Measurements from ENCODE around the gene NEK2.
"Not testable (repeated sequence)": the region's sequence is repeated elsewhere in the genome, so short reads cannot be mapped to it uniquely, and the experiment has no call there.

Gene NEK2

DNA sequence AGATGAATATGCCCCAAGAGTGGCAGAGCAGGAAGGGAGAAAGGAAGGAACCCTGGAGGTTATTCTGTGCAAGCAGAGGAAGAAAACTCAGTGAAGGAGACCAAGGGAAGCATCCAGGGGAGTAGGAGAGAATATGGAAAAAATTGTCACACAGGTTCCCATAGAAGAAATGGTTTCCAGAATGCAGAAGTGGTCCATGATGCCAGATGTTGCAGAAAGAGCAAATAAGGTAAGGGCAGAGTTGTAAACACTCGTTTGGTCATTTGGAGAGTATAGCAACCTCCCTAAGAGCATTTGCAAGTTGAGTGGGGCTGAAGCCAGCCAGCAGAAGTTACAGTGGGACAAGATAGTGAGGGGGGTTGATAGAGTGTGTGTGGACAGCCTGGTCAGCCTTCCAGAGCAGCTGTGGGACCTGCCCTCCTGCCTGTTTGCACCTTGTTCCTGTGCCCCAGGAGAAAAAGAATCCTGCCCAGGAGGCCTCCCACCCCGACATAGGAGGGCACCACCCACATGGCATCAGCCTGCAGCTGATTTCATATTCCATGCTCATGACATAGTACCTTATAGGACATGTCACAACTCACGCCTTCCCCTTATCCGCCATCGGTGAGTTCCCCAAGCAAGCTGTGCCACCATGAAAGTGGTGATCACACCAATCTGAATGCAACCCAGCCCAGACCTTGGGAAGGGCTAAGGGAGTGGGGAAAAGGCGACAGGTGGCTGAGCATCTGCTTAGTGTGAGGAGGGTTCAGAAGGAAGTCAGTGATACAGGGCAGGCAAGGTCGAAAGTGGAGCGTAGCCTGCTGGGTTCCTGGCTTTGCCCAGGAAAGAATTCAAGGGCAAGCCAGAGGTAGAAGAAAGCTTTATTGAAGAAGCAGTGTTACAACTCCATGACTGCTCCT, 8.2 kb upstream of the NEK2 start:
- Mint-ChIP-seq H3K36me3 (ENCODE audit: insufficient read depth) (no peaks in the 10 kb centered on the region), H3K4me1 (ENCODE audit: low read depth in 2 of 2) (peaks cover 19 to 23% of the 10 kb centered on the region in 2 donors), H3K27me3 (no peaks in the 10 kb centered on the region), H3K9me3 (no peaks in the 10 kb centered on the region), H3K4me3 (no peak overlapping the region), H3K27ac (peak overlapping the region; percentile 24 to 90)
- ATAC-seq (replicated peaks) (no peak), DNase-seq (no peak)

DNA sequence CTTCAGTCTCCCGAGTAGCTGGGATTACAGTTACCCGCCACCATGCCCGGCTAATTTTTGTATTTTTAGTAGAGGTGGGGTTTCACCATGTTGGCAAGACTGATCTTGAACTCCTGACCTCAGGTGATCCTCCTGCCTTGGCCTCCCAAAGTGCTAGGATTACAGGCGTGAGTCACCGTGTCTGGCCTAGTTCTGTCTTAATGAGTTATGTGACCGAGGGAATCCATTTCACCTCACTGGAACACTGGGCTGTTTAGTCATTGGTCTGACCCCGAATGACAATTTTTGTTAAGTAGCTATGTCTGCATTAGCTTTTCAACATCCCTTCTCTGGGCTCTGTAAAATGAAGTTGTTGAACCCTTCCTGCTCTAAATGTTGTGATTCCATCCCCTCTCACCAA, 6.8 kb upstream of the NEK2 start:
- not testable (repeated sequence) for DNase-seq; H3K4me3 Mint-ChIP-seq; H3K27me3 Mint-ChIP-seq; ATAC-seq (replicated peaks); H3K36me3 Mint-ChIP-seq (ENCODE audit: insufficient read depth); H3K9me3 Mint-ChIP-seq
- Mint-ChIP-seq H3K4me1 (ENCODE audit: low read depth in 2 of 2) (peaks cover 10 to 11% of the 10 kb centered on the region in 2 donors), H3K27ac (peak overlapping the region; percentile 90 to 92)

DNA sequence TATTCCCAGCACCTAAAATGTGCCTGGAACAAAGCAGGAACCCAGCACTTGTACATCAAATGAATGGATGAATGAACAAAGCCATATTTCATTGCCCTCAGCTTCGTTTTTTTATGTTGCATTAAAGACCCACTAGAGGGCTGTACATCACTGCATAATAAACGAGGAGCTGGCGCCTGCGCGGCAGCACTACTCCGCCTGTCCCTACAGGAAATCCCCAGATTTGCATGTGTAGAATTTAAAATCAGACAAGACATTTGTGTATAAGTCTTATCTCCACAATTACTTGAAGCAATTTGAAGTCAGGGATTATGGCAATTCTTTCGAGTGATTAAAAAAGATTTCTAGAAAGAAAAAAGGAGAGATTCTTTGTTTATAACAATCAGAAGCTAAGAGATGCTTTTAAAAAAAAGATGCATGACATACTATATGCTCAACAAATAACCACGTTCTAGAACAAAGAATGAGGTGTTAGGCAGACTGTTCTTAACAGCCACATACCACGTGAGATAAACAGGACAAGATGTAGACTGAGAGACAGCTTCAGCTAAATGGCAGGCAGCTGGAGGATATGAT, 5.4 kb upstream of the NEK2 start:
- Mint-ChIP-seq H3K4me1 (ENCODE audit: low read depth in 2 of 2) (peaks cover 11 to 12% of the 10 kb centered on the region in 2 donors), H3K36me3 (ENCODE audit: insufficient read depth) (no peaks in the 10 kb centered on the region), H3K27me3 (no peaks in the 10 kb centered on the region), H3K9me3 (no peaks in the 10 kb centered on the region), H3K27ac (peak overlapping the region; percentile 90 to 92), H3K4me3 (peak overlapping the region; percentile 34 to 49)
- ATAC-seq (replicated peaks) (peak; percentile 94), DNase-seq (peak; percentile 49 to 60 (median 56))

DNA sequence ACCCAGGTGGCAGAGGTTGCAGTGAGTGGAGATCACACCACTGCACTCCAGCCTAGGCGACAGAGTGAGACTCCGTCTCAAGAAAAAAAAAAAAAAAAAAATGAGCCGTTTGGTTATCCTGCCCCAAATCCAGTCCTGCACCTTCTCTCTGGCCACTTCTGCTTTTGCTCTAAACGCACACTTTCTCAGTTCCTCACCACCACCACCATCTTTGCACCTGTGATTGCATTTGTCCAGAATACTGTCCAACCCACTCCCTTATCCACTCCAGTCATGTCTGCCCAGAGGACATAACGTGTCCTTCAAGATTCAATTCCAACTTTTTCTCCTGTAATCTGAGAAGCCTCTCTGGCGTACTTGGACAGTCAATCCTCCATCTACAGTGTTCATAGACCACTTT, 2.2 kb upstream of the NEK2 start:
- H3K4me3 Mint-ChIP-seq: no peak overlapping the region
- peaks cover 19 to 24% of the 10 kb centered on the region in 2 donors for H3K4me1 Mint-ChIP-seq (ENCODE audit: low read depth in 2 of 2)
- H3K27ac Mint-ChIP-seq: no peak overlapping the region
- peaks cover 5% of the 10 kb centered on the region for H3K36me3 Mint-ChIP-seq (ENCODE audit: insufficient read depth)
- no peaks in the 10 kb centered on the region for H3K9me3 Mint-ChIP-seq
- H3K27me3 Mint-ChIP-seq: no peaks in the 10 kb centered on the region
- no peak for ATAC-seq (replicated peaks)
- no peak for DNase-seq

DNA sequence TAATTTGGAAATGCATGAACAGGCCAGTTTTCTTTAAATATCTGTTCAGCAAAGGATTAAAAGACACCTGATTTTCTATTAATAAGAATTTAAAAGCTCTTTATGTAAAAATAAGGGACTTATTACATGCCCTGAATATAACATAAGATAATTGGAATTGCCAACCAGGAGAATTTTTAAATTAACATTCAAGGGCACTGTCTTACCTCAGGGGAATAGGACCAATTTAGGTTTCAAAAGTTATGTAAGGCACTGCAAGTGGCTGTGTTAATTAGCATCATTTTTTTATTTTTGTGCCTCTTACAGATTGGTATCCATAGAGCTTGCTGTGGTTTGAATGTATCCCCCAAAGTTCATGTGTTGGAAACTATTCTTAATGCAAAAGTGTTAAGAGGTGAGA, 1.3 kb upstream of the NEK2 start:
- DNase-seq: no peak
- H3K27ac Mint-ChIP-seq: no peak overlapping the region
- H3K4me3 Mint-ChIP-seq: peak overlapping the region; percentile 14 to 44

DNA sequence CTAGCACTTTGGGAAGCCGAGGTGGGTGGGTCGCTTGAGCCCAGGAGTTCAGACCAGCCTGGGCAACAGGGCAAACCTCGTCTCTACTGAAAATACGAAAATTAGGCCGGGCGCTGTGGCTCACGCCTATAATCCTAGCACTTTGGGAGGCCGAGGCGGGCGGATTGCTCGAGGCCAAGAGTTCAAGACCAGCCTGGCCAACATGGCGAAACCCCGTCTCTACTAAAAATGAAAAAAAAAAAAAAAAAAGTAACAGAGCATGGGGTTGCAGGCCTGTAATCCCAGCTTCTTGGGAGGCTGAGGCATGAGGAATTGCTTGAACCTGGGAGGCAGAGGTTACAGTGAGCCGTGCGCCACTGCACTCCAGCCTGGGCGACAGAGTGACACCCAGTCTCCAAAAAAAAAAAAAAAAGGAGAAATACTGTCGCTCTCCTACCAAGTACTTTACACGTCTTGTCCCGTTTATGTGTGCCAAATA, 724 bp upstream of the NEK2 start:
- ATAC-seq (replicated peaks) (no peak), DNase-seq (no peak)
- H3K4me1 Mint-ChIP-seq (ENCODE audit: low read depth in 2 of 2): peaks cover 17 to 22% of the 10 kb centered on the region in 2 donors
- H3K36me3 Mint-ChIP-seq (ENCODE audit: insufficient read depth): peaks cover 5% of the 10 kb centered on the region
- no peaks in the 10 kb centered on the region for H3K9me3 Mint-ChIP-seq
- peak overlapping the region; percentile 95 to 97 for H3K4me3 Mint-ChIP-seq
- peak overlapping the region; percentile 88 to 90 for H3K27ac Mint-ChIP-seq
- no peaks in the 10 kb centered on the region for H3K27me3 Mint-ChIP-seq

More for the DNA sequence above, 1.3 kb upstream of the NEK2 start:
- H3K36me3 Mint-ChIP-seq (ENCODE audit: insufficient read depth): peaks cover 5% of the 10 kb centered on the region
- no peaks in the 10 kb centered on the region for H3K27me3 Mint-ChIP-seq
- H3K9me3 Mint-ChIP-seq: no peaks in the 10 kb centered on the region
- ATAC-seq (replicated peaks): no peak
- peaks cover 19 to 24% of the 10 kb centered on the region in 2 donors for H3K4me1 Mint-ChIP-seq (ENCODE audit: low read depth in 2 of 2)

DNA sequence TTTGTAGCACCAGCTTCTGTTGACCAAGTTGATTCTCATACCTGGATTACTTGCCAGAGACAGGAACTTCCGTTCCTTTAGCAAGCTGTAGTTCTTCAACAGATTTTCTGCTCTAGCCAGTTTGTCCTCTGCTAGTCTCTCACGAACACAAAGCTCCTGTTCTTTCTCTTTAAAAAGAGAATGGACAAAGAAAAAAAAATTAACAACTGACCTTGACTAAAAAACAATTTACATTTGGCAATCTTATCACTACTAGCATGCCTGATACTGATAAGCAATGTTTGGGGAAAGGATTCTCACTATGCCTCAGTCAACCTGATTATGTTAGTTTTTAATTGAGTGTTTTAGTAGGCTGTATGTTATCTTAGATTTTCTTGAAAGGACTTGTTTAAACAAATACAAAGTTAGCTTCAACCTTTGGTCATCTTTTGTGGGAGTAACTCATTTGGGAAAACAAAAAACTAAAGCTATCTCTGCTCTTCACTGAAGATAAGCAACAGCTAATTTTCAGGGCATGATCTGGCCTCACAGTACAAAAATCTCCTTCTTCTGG, 8.3 kb downstream of the NEK2 start:
- Mint-ChIP-seq H3K36me3 (ENCODE audit: insufficient read depth) (no peaks in the 10 kb centered on the region), H3K4me1 (ENCODE audit: low read depth in 2 of 2) (no peaks in the 10 kb centered on the region), H3K9me3 (no peaks in the 10 kb centered on the region), H3K4me3 (no peak overlapping the region), H3K27ac (no peak overlapping the region), H3K27me3 (no peaks in the 10 kb centered on the region)
- ATAC-seq (replicated peaks) (no peak), DNase-seq (no peak)

DNA sequence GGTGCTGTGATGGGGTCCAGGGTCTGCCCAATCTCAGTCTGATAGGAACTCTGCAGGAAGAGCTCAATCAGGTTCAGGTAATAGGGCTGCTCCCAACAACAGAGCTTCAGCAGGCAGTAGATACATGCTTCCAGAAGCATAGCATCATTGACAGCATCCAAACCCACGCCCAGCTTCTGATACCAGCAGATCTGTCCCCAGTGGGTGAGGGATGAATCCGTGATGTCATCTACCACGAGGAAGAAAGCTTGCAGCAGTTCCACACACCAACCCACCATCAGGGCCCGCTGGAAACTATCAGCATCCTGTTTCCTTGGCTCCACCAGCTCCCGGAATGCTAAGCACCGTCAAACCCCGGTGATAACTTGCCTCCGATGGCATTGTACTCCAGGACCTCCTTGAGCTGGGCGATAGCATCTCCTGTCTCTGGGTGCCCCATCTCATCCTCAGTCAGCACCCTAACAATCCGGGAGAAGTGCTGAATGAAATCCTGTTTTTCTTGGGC, 14.7 kb downstream of the NEK2 start:
- peak overlapping the region in 1 of 2 donors; percentile 44 for H3K27ac Mint-ChIP-seq
- ATAC-seq (replicated peaks): no peak
- no peaks in the 10 kb centered on the region for H3K4me1 Mint-ChIP-seq (ENCODE audit: low read depth in 2 of 2)
- H3K9me3 Mint-ChIP-seq: no peaks in the 10 kb centered on the region
- DNase-seq: no peak
- no peaks in the 10 kb centered on the region for H3K36me3 Mint-ChIP-seq (ENCODE audit: insufficient read depth)
- no peak overlapping the region for H3K4me3 Mint-ChIP-seq
- no peaks in the 10 kb centered on the region for H3K27me3 Mint-ChIP-seq

DNA sequence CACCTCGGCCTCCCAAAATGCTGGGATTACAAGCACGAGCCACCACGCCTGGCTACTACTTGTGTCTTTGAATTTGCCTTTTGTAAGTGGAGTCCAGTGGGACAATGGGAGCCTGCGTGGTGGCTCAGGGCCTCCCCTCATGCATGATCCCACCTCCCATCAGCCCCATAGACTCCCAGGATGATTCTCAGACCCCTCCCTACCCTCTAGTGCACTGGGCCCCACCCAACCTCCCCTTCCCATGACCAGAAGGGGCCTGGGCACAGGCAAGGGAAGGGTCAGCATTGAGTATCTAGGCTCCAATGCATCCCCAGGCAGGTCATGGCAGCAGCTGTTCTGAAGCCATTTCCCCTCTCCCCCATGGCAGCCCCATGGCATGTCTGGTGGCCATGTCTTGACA, 18.7 kb downstream of the NEK2 start:
- peaks cover 0 to 5% of the 10 kb centered on the region in 2 donors for H3K4me1 Mint-ChIP-seq (ENCODE audit: low read depth in 2 of 2)
- no peaks in the 10 kb centered on the region for H3K27me3 Mint-ChIP-seq
- no peak overlapping the region for H3K27ac Mint-ChIP-seq
- no peak overlapping the region for H3K4me3 Mint-ChIP-seq
- no peaks in the 10 kb centered on the region for H3K36me3 Mint-ChIP-seq (ENCODE audit: insufficient read depth)
- DNase-seq: no peak
- no peaks in the 10 kb centered on the region for H3K9me3 Mint-ChIP-seq
- ATAC-seq (replicated peaks): no peak

DNA sequence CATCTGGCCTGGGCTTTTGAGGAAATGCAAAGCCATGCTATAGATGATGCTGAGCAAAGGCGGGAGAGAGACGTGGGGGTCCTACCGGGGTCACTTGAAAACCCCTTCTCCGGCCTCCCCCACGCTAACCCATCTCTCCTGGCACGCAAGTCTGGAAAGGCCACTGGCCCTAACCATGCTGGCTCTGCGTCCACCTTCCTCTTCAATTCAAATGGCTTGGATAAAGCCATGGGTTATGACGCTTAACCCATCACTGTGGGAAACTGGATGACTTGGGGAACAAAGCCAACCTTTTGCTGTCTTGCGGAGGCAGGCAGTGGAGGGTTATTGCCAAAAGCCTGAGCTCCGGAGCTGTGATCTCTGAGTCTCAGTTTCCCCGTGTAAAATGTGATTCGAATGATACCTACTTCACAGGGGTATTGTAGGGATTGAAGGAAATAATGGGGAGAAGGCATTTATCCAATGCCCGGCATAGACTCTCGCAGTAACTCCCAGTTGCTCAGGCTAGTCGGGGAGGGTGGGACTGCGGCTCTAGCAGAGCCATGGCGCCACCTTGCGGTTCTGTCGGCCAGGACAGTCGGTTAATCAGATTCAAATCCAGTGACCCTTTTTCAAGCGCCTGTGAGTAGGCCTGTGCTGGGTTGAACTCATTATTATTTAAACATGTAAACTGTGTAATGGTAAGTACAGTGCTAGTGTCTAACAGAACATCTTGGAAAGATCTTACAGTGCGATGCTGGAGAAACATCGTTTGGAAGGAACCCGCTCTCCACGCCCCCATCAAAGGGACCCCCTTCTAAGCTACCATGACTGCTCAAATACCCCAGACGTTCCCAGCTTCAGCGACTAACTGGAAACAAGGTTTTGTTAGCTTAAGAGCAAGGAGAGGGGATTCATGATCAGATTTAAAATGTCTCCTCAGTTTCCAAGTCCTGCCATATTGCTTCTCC, 20.3 kb downstream of the NEK2 start:
- peak; percentile 75 to 80 (median 75) for DNase-seq
- no peaks in the 10 kb centered on the region for H3K9me3 Mint-ChIP-seq
- no peak overlapping the region for H3K4me3 Mint-ChIP-seq
- ATAC-seq (replicated peaks): peak; percentile 99
- peaks cover 0 to 9% of the 10 kb centered on the region in 2 donors for H3K27me3 Mint-ChIP-seq
- H3K27ac Mint-ChIP-seq: no peak overlapping the region
- no peaks in the 10 kb centered on the region for H3K36me3 Mint-ChIP-seq (ENCODE audit: insufficient read depth)
- peaks cover 0 to 5% of the 10 kb centered on the region in 2 donors for H3K4me1 Mint-ChIP-seq (ENCODE audit: low read depth in 2 of 2)

DNA sequence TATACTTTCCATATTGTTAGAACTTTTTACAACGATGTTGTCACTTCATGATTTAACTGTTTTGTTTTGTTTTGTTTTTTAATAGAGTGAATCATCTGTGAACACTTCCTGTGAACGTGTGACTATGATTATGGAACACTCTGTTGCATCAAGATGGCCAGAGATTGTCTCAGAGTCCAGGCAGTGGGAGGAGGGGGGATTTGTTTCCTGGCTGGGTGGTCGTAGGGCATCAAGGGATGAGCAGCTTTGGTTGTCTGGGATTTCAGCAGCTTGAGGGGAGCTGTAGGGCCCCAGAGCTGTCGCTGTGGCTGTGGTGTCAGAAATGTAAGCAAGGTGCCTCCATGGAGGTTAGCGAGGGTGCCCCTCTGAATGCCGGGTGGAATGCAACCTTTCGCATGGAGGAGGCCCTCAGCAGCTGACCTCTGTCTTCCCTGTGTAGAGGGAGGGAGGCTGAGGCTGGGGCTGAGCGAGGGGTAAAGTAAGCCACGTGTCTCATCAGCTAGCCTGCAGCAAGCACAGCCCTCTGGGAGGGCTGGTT, 21.4 kb downstream of the NEK2 start:
- H3K4me3 Mint-ChIP-seq: no peak overlapping the region
- H3K4me1 Mint-ChIP-seq (ENCODE audit: low read depth in 2 of 2): peaks cover 0 to 5% of the 10 kb centered on the region in 2 donors
- peak overlapping the region in 1 of 2 donors; percentile 19 for H3K27ac Mint-ChIP-seq
- DNase-seq (no peak), ATAC-seq (replicated peaks) (no peak)
- peaks cover 0 to 9% of the 10 kb centered on the region in 2 donors for H3K27me3 Mint-ChIP-seq
- no peaks in the 10 kb centered on the region for H3K9me3 Mint-ChIP-seq
- H3K36me3 Mint-ChIP-seq (ENCODE audit: insufficient read depth): no peaks in the 10 kb centered on the region

DNA sequence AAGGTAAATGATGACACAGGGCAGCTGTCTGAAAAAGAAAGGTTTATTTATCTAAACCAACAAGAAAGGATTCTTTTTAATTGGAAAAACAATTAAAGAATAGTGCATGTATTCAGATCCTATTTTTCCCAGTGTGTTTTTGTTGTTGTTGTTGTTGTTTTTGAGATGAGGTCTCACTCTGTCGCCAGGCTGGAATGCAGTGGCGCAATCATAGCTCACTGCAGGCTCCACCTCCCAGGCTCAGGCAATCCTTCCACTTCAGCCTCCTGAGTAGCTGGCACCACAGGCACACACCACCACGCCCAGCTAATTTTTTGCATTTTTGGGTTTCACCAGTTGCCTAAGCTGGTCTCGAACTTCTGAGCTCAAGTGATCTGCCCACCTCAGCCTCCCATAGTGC, 22.1 kb downstream of the NEK2 start:
- DNase-seq: no peak
- Mint-ChIP-seq H3K4me3 (no peak overlapping the region), H3K27ac (peak overlapping the region in 1 of 2 donors; percentile 19), H3K4me1 (ENCODE audit: low read depth in 2 of 2) (peaks cover 0 to 5% of the 10 kb centered on the region in 2 donors), H3K9me3 (no peaks in the 10 kb centered on the region), H3K36me3 (ENCODE audit: insufficient read depth) (no peaks in the 10 kb centered on the region), H3K27me3 (peaks cover 0 to 9% of the 10 kb centered on the region in 2 donors)
- no peak for ATAC-seq (replicated peaks)
